Karpas-422 (cell line): ENCODE results near the gene FBXL15. TPM values are rescaled to one million over a fixed set of nuclear protein-coding genes. Genes with fewer than 3 reads are reported as not detected.

Experiments
- DNase-seq: peaks from one replicate; pipeline ENCODE4 v3.0.0-alpha.2; 2015
- H2AFZ ChIP-seq: fragments of 200-600 bp; sonication (generic); 2 replicates; pipeline ENCODE4 v1.6.1; 2014; ENCODE audit warnings: antibody characterized with exemption, low read length, mixed read lengths
- H3K27ac ChIP-seq: fragments of 200-600 bp; sonication (generic); 2 replicates; pipeline ENCODE4 v1.5.1; 2014; ENCODE audit warnings: mild to moderate bottlenecking, low read length, moderate library complexity
- H3K27me3 ChIP-seq: fragments of 200-600 bp; sonication (generic); 2 replicates; pipeline ENCODE4 v1.6.1; 2014; ENCODE audit warnings: low read length, mixed read lengths
- H3K36me3 ChIP-seq: fragments of 200-600 bp; sonication (generic); 2 replicates; pipeline ENCODE4 v1.6.1; 2014; ENCODE audit warnings: low read length, mixed read lengths; ENCODE audit not compliant: insufficient read depth
- H3K4me1 ChIP-seq: fragments of 200-600 bp; sonication (generic); 2 replicates; pipeline ENCODE4 v1.6.1; 2014; ENCODE audit warnings: mild to moderate bottlenecking, low read length, mixed read lengths
- H3K4me2 ChIP-seq: fragments of 200-600 bp; sonication (generic); 2 replicates; pipeline ENCODE4 v1.6.1; 2014; ENCODE audit warnings: low read length, low read depth, mild to moderate bottlenecking; ENCODE audit not compliant: poor library complexity, severe bottlenecking
- H3K4me3 ChIP-seq: fragments of 200-600 bp; sonication (generic); 2 replicates; pipeline ENCODE4 v1.5.1; 2014; ENCODE audit warnings: mild to moderate bottlenecking, antibody characterized with exemption, low read length, mixed read lengths
- H3K79me2 ChIP-seq: fragments of 200-600 bp; sonication (generic); 2 replicates; pipeline ENCODE4 v1.6.1; 2014; ENCODE audit warnings: mild to moderate bottlenecking, low read length, mixed read lengths
- H3K9ac ChIP-seq: fragments of 200-600 bp; sonication (generic); 2 replicates; pipeline ENCODE4 v1.6.0; 2014; ENCODE audit warnings: low read length
- H3K9me2 ChIP-seq: fragments of 200-600 bp; sonication (generic), shearing (Covaris generic); replicated peaks from 2 replicates; pipeline ENCODE4 v1.6.0; 2014; ENCODE audit warnings: mild to moderate bottlenecking, low read length, moderate library complexity; ENCODE audit not compliant: insufficient read depth
- H3K9me3 ChIP-seq: fragments of 300-700, 200-600 bp; sonication (generic); 2 replicates; pipeline ENCODE4 v1.6.1; 2014; ENCODE audit warnings: low read length, mixed read lengths
- H4K20me1 ChIP-seq: fragments of 200-600 bp; sonication (generic); 2 replicates; pipeline ENCODE4 v1.6.1; 2014; ENCODE audit warnings: mild to moderate bottlenecking, antibody characterized with exemption, low read length, low read depth; ENCODE audit not compliant: insufficient read depth
- total RNA-seq: library from RNA; depleted of rRNA; stranded (reverse); fragments of >200 nt; shearing (Covaris generic); gene quantifications from 2 replicates; pipeline ENCODE4 v1.2.3, GENCODE V29; 2014; ENCODE audit warnings: low replicate concordance

FBXL15 gene
- total RNA-seq, 1 experiment from 2014 or later = 2.4 TPM

DNA sequence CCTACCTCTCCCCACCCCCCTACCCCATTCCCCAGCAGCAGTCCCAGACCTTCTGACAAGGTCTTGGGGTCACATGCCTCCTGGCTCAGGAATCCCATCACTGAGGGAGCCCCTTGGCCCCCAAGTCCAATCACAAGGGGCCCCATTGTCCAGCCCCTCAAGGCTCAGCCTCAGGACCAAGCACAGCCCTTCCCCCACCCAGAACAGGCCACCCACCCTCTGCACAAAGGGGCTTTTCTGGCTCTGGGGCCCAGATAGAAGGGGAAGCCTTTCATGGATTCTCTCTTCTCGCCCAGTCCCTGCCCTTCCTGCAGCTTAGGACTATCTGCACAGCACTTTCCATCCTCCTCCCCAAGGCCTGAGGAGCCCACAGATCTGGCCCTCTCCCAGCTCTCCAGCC is 4.8 kb downstream of the FBXL15 start:
- Histone ChIP-seq H3K79me2 (no peaks in the 10 kb centered on the region), H2AFZ (no peak overlapping the region), H4K20me1 (no peaks in the 10 kb centered on the region), H3K4me3 (no peak overlapping the region), H3K9me2 (no peaks in the 10 kb centered on the region), H3K4me2 (no peak overlapping the region), H3K4me1 (peaks cover 7% of the 10 kb centered on the region), H3K9ac (no peak overlapping the region), H3K27ac (no peak overlapping the region), H3K36me3 (no peaks in the 10 kb centered on the region), H3K9me3 (no peaks in the 10 kb centered on the region), H3K27me3 (no peaks in the 10 kb centered on the region)
- DNase-seq = no peak

DNA sequence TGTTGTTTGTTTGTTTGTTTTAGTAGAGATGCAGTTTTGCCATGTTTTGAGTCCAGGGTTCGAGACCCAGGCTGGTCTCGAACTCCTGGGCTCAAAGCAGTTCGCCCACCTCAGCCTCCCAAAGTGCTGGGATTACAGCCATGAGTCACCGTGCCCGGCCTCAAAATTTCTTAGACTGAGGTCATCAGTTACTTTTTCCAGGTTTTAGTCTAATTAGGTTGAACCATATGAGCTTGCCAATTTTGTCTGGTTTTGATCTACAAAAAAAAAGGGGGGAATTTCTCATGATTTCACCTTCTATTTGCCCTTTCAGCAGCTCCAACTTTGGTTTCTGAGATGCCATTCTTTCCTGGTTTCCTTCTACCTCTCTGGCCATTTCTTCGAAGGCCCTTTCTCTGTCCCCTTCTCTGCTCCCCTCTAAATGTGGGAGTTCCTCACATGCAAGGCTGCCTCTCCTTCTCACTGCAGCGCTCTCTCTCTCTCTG is 6.2 kb downstream of the FBXL15 start:
- Histone ChIP-seq H4K20me1 (no peaks in the 10 kb centered on the region), H3K36me3 (no peaks in the 10 kb centered on the region), H3K4me1 (peaks cover 9% of the 10 kb centered on the region), H3K9me2 (no peaks in the 10 kb centered on the region), H3K27me3 (no peaks in the 10 kb centered on the region), H3K4me3 (no peak overlapping the region), H3K9me3 (no peaks in the 10 kb centered on the region), H3K27ac (no peak overlapping the region), H3K9ac (no peak overlapping the region), H2AFZ (no peak overlapping the region), H3K4me2 (no peak overlapping the region), H3K79me2 (peaks cover 11% of the 10 kb centered on the region)
- DNase-seq = no peak

DNA sequence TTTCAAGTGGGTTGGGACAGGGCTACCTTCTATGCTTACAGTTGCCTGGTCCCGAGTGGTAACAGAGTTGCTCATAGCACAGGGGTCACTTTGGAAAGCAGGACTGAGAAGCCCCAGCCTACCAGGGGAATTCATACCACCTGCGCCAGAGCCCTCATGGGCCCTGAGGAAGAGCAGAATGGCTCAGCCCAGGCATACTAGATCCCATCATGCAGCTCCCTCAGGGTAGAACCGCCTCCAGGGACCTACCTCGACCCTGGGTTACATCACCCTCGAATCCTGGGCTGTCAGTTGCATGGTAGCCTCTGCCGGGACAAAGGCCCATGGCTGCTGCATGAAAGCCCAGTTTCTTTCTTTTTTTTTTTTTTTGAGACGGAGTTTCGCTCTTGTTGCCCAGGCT is 8.8 kb downstream of the FBXL15 start:
- Histone ChIP-seq H3K4me1 (peaks cover 5% of the 10 kb centered on the region), H3K36me3 (no peaks in the 10 kb centered on the region), H3K9me2 (no peaks in the 10 kb centered on the region), H2AFZ (no peak overlapping the region), H3K79me2 (peaks cover 15% of the 10 kb centered on the region), H3K4me2 (no peak overlapping the region), H4K20me1 (no peaks in the 10 kb centered on the region), H3K27me3 (no peaks in the 10 kb centered on the region), H3K27ac (no peak overlapping the region), H3K9me3 (no peaks in the 10 kb centered on the region), H3K4me3 (no peak overlapping the region), H3K9ac (no peak overlapping the region)
- DNase-seq = no peak

DNA sequence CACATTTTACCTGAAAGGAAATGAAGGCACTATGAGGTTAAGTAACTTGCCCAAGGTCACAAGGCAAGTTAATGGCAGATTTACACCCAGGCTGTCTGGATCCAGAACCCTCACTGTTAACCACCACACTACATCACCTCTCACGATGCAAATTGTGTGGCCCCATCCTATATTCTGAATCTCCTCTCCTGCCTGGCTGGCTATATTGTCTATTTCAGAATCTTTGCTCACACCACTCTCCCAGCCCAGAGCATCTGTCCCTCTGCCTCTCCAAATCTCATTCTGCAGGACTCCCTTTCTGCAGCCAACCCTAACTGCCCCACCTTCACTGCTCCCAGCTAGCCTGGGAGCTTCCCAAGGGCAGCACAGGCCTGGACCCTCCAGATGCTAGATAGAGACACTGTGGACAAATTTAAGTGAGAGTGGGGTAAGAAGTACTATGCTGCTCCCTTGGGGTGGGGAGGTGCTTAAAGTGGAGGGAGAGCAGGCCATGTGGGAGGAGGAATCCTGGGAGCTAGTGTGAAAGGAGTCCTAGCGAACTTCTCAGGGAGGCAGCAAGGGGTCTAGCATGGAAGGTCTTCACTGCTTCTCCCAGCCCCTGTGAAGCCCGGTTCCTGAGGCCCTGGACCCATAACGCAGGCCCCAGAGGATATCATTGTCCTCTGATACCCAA is 11.0 kb downstream of the FBXL15 start:
- H3K4me2 ChIP-seq = peak overlapping the region; percentile 96

DNA sequence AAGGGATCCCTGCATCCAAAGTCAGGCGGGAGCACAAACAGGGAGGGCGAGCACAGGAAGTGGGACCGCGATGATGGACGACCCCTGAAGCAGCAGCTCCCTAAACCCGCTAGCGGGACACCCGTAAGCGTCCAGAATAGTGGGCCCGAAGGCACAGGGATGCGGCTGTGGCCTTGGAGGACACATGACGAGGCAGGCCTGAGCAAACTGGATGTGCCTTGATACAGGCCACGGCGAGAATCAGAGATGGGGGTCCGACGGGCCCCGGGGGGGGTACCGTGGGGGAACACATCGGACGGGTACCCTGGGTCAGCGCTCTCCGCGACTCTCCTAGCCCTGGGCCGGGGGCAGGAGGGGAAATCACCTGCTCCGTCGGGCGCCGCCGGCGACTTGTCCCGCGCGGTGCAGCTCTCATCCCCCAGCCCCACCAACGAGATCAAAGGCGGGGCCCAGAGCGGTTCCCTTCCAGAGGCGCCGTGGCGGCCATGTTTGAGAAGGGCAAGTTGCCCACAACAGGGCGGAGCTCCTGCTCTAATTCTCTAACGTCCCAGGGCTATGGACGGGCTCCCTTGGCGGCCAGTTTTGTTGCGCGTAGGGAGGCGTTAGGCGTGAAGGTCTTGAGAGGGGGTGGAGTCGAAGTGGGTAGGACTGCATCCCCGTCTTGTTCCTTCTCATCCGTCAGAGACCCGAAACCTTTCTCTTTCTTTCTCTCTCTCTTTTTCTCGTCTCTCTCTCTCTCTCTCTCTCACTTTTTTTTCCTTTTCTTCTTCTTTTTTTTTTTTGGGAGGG is 11.7 kb downstream of the FBXL15 start, which contains the start of gene CUEDC2:
Gene CUEDC2 (minus strand): TSS at position 413 of the 789 bp plus-strand sequence. CDS start 7,386 bp downstream, outside the sequence.
- Histone ChIP-seq H3K27me3 (no peaks in the 10 kb centered on the region), H3K27ac (peak within 1 kb of the TSS; percentile 70), H3K9ac (peak within 1 kb of the TSS; percentile 98), H3K4me3 (peak within 1 kb of the TSS; percentile 94), H3K9me2 (no peaks in the 10 kb centered on the region), H3K9me3 (no peaks in the 10 kb centered on the region), H4K20me1 (no peaks in the 10 kb centered on the region), H3K36me3 (no peaks in the 10 kb centered on the region), H3K4me1 (peaks cover 5% of the 10 kb centered on the region), H2AFZ (peak within 1 kb of the TSS; percentile 43; the same call in 1 of the 2 replicates), H3K79me2 (peaks cover 15% of the 10 kb centered on the region), H3K4me2 (peak within 1 kb of the TSS; percentile 96)
- peak; percentile 96 for DNase-seq

More for the DNA sequence above, 11.0 kb downstream of the FBXL15 start:
- H3K79me2 ChIP-seq = peaks cover 15% of the 10 kb centered on the region
- no peak overlapping the region; the same call in 1 of the 2 replicates for H2AFZ ChIP-seq
- peaks cover 5% of the 10 kb centered on the region for H3K4me1 ChIP-seq
- H3K27me3 ChIP-seq = no peaks in the 10 kb centered on the region
- no peaks in the 10 kb centered on the region for H3K9me2 ChIP-seq
- peak overlapping the region; percentile 94 for H3K4me3 ChIP-seq
- H3K27ac ChIP-seq = peak overlapping the region; percentile 70
- DNase-seq = peak; percentile 58
- no peaks in the 10 kb centered on the region for H4K20me1 ChIP-seq
- H3K9me3 ChIP-seq = no peaks in the 10 kb centered on the region
- H3K36me3 ChIP-seq = no peaks in the 10 kb centered on the region
- H3K9ac ChIP-seq = peak overlapping the region; percentile 98

DNA sequence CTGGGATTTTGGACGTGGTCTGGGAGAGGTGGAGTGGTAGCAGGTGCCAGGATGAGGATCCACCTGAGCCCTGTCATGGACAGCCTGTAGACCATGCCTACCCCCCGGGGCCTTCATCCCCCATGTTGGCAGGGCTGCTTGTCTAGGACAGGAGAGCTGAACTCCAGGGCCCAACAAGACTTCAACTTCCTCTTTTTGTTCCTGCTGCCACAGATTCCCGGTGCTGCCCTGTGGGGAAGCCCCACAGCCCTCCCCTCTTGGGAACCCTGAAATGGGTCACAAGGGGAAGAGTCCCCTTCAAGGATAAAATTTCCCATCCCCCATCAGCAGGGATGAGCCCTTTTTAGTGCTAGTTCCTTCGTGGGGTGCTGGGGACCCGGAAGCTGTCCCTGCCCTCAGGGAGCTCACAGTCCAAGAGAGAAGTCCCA is 13.0 kb downstream of the FBXL15 start:
- no peaks in the 10 kb centered on the region for H4K20me1 ChIP-seq
- no peak overlapping the region for H3K9ac ChIP-seq
- no peaks in the 10 kb centered on the region for H3K9me3 ChIP-seq
- no peak for DNase-seq
- no peak overlapping the region for H3K4me3 ChIP-seq
- H3K9me2 ChIP-seq = no peaks in the 10 kb centered on the region
- no peaks in the 10 kb centered on the region for H3K36me3 ChIP-seq
- H3K4me2 ChIP-seq = no peak overlapping the region
- peaks cover 15% of the 10 kb centered on the region for H3K79me2 ChIP-seq
- peaks cover 5% of the 10 kb centered on the region for H3K4me1 ChIP-seq
- H3K27me3 ChIP-seq = no peaks in the 10 kb centered on the region
- no peak overlapping the region for H3K27ac ChIP-seq
- no peak overlapping the region for H2AFZ ChIP-seq

DNA sequence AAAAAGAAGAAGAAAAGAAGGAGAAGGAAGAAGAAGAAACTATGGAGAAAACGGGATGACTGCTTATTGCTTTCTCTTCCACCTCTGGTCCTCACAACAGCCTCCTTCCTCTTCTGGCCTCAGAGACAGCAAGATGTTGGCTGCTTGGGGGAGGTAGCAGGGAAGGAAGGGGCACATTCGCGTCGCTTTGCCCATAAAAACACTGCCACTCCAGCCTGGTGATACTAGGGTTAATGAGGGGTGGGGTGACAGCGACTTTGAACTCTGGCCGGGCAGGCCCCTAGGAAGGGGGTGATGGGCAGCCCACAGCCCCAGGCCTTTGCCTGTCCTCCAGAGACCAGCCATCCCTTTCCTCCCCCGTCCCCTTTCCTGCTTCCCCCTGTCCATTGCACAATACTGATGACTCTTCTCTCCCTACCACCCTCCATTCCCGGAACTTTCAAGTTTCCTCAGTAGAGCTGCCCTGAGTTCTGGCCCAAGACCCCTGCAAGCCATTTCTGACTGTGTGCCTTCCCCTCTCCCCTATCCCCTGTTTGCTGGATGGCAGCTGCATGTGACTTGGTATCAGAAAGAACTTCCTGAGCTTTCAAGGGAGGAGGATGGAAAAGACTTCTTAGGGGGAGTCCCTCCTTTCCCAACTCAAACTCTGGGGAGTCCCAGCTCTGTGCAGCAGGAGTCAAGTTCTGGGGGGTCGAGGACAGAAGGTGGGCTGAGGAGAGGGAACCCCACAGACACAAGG is 13.9 kb downstream of the FBXL15 start:
- Histone ChIP-seq H3K4me3 (no peak overlapping the region), H3K79me2 (peaks cover 15% of the 10 kb centered on the region), H3K9me2 (no peaks in the 10 kb centered on the region), H3K27ac (no peak overlapping the region), H4K20me1 (no peaks in the 10 kb centered on the region), H3K4me2 (no peak overlapping the region), H3K4me1 (peaks cover 5% of the 10 kb centered on the region), H3K36me3 (no peaks in the 10 kb centered on the region), H3K9ac (no peak overlapping the region), H3K9me3 (no peaks in the 10 kb centered on the region), H2AFZ (no peak overlapping the region), H3K27me3 (no peaks in the 10 kb centered on the region)
- DNase-seq = no peak

DNA sequence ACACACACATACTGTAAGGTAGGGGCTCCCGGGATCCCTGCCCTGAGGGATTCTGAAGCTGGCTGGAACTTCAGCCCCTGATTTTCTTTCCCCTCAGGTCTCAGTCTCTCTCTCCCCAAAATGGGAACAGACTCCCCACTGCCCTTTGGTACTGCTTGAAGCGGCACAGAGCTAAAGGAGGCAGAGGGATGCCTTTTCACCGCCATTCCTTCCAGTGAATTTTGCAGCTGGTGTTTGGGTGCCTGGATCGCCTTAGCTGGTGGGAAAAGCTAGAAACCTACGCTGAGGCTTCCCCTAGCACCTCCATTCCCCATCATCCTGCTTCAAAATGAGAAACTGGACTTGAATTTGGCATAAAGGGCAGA is 14.5 kb downstream of the FBXL15 start:
- Histone ChIP-seq H3K4me1 (peaks cover 5% of the 10 kb centered on the region), H3K79me2 (peaks cover 15% of the 10 kb centered on the region), H3K9ac (no peak overlapping the region), H3K9me3 (no peaks in the 10 kb centered on the region), H3K4me2 (no peak overlapping the region), H2AFZ (no peak overlapping the region), H3K27ac (no peak overlapping the region), H3K4me3 (no peak overlapping the region), H3K36me3 (no peaks in the 10 kb centered on the region), H3K9me2 (no peaks in the 10 kb centered on the region), H4K20me1 (no peaks in the 10 kb centered on the region), H3K27me3 (no peaks in the 10 kb centered on the region)
- no peak for DNase-seq
